Endothelial cell of umbilical vein (primary cell): ENCODE data around the gene SAMD4A. TPM values are rescaled to one million over a fixed set of nuclear protein-coding genes. Genes with fewer than 3 reads are reported as not detected.

Experiments
- BruUV-seq: library from RNA; stranded (reverse); fragments of 400-500 nt; replicated peaks from 2 replicates; lab custom pipeline; 2021; lab: Mats Ljungman, UMichigan
- CTCF ChIA-PET: fragments of 300-600, 350-600 bp; sonication (Branson Sonifier 250); formaldehyde crosslinking; loops from one replicate; lab custom pipeline; 2021; ENCODE audit warnings: antibody characterized with exemption, inconsistent platforms; lab: Charles Lee
- POLR2A ChIA-PET: fragments of 300-600, 350-600 bp; sonication (Branson Sonifier 250); formaldehyde crosslinking; loops from one replicate; lab custom pipeline; 2021; ENCODE audit warnings: antibody characterized with exemption, inconsistent platforms; lab: Charles Lee
- DNase-seq: peaks from one replicate; pipeline ENCODE4 v3.0.0-alpha.2; 2011; ENCODE audit warnings: low read depth, low spot score
- FAIRE-seq: peaks from 2 replicates; lab custom pipeline; 2011; peaks lifted over from hg19 to GRCh38; lab: Jason Lieb, UNC
- H2AFZ ChIP-seq: 2 replicates; pipeline ENCODE4 v1.6.0; 2012; ENCODE audit warnings: low read depth, low read length, control low read depth, inconsistent platforms
- H3K27ac ChIP-seq: 2 replicates; pipeline ENCODE4 v1.5.1; 2011; ENCODE audit warnings: low read depth, mild to moderate bottlenecking, control low read depth, low read length, moderate library complexity; ENCODE audit not compliant: insufficient read depth
- H3K27me3 ChIP-seq, 2 experiments: 2 replicates each; pipeline versions ENCODE4 v1.6.0 to v1.6.1; 2011; ENCODE audit warnings: low read length in 2 of 2, mixed read lengths in 1 of 2; ENCODE audit not compliant: control insufficient read depth in 2 of 2, insufficient read depth in 2 of 2
- H3K36me3 ChIP-seq, 2 experiments: 2 replicates in 1 of 2; 3 replicates in 1 of 2; pipeline ENCODE4 v1.5.1; 2011; ENCODE audit warnings: low read length in 2 of 2, mild to moderate bottlenecking in 1 of 2, moderate library complexity in 1 of 2; ENCODE audit not compliant: control insufficient read depth in 2 of 2, insufficient read depth in 2 of 2; ENCODE audit errors: extremely low read depth in 1 of 2
- H3K4me1 ChIP-seq: 3 replicates; pipeline ENCODE4 v1.5.1; 2011; ENCODE audit warnings: mild to moderate bottlenecking, low read length; ENCODE audit not compliant: control insufficient read depth, insufficient read depth; ENCODE audit errors: extremely low read depth
- H3K4me2 ChIP-seq: 2 replicates; pipeline ENCODE4 v1.6.1; 2011; ENCODE audit warnings: low read length, control low read depth, mixed read lengths; ENCODE audit not compliant: insufficient read depth
- H3K4me3 ChIP-seq, 3 experiments: fragments of 200-600 bp in 1 of 3; sonication (generic), shearing (Covaris generic) in 1 of 3; replicated peaks in 1 of 3; 2 replicates each; pipeline ENCODE4 v1.5.1; 2011 to 2016; ENCODE audit warnings: control low read depth in 3 of 3, low read length in 3 of 3, mild to moderate bottlenecking in 2 of 3, inconsistent platforms in 1 of 3, low read depth in 1 of 3, moderate library complexity in 1 of 3; ENCODE audit not compliant: insufficient read depth in 1 of 3
- H3K79me2 ChIP-seq: 2 replicates; pipeline ENCODE4 v1.6.0; 2012; ENCODE audit warnings: low read length, inconsistent platforms; ENCODE audit not compliant: control insufficient read depth, insufficient read depth
- H3K9ac ChIP-seq: replicated peaks from 2 replicates; pipeline ENCODE3; 2011; ENCODE audit warnings: low read length, control low read depth; ENCODE audit not compliant: insufficient read depth; ENCODE audit errors: extremely low read depth
- H3K9me1 ChIP-seq: replicated peaks from 3 replicates; pipeline ENCODE4 v1.6.0; 2011; ENCODE audit warnings: mild to moderate bottlenecking, low read length; ENCODE audit not compliant: control insufficient read depth, insufficient read depth; ENCODE audit errors: extremely low read depth
- H3K9me3 ChIP-seq: replicated peaks from 2 replicates; pipeline ENCODE4 v1.5.1; 2012; ENCODE audit warnings: low read length, inconsistent platforms; ENCODE audit not compliant: control insufficient read depth, insufficient read depth
- H4K20me1 ChIP-seq: replicated peaks from 2 replicates; pipeline ENCODE3; 2011; ENCODE audit warnings: mild to moderate bottlenecking, low read length; ENCODE audit not compliant: control insufficient read depth, insufficient read depth; ENCODE audit errors: extremely low read depth
- CTCF ChIP-seq, 2 donors: IDR thresholded peaks; 1 replicate in 1 of 2; 2 replicates in 1 of 2; pipeline ENCODE4 v1.5.1; 2011; ENCODE audit warnings: low read length in 2 of 2, mild to moderate bottlenecking in 2 of 2, moderate library complexity in 2 of 2, control low read depth in 1 of 2, inconsistent platforms in 1 of 2, low read depth in 1 of 2; ENCODE audit not compliant: insufficient read depth in 1 of 2; ENCODE audit errors: extremely low read depth in 1 of 2
- EZH2 ChIP-seq: IDR thresholded peaks from 2 replicates; pipeline ENCODE4 v1.6.1; 2012; ENCODE audit warnings: borderline replicate concordance, low read depth, mild to moderate bottlenecking, moderate library complexity, low read length, inconsistent platforms; ENCODE audit not compliant: severe bottlenecking
- FOS ChIP-seq: IDR thresholded peaks from 2 replicates; pipeline ENCODE4 v1.6.1; 2011; ENCODE audit warnings: mild to moderate bottlenecking, low read length, moderate library complexity, borderline replicate concordance; ENCODE audit not compliant: insufficient read depth
- GATA2 ChIP-seq: IDR thresholded peaks from 2 replicates; pipeline ENCODE4 v1.7.0; 2011; ENCODE audit warnings: low read depth, mild to moderate bottlenecking, moderate library complexity, mixed read lengths, low read length; ENCODE audit not compliant: insufficient read length, insufficient read depth
- JUN ChIP-seq: IDR thresholded peaks from 2 replicates; pipeline ENCODE4 v1.6.1; 2011; ENCODE audit warnings: borderline replicate concordance, low read depth; ENCODE audit not compliant: insufficient read length, insufficient read depth
- MAX ChIP-seq: IDR thresholded peaks from 2 replicates; pipeline ENCODE4 v1.6.1; 2011; ENCODE audit not compliant: insufficient read depth, insufficient read length
- MYC ChIP-seq: IDR thresholded peaks from one replicate; pipeline ENCODE4 v1.6.1; 2011; ENCODE audit warnings: mild to moderate bottlenecking, low read depth, low read length
- POLR2A ChIP-seq: IDR thresholded peaks from 2 replicates; pipeline ENCODE4 v1.6.1; 2012; ENCODE audit warnings: low read depth, mild to moderate bottlenecking, control low read depth, low read length
- POLR2AphosphoS5 ChIP-seq: IDR thresholded peaks from 2 replicates; pipeline ENCODE4 v1.6.1; 2012; ENCODE audit warnings: low read depth, mild to moderate bottlenecking, control low read depth, low read length, moderate library complexity; ENCODE audit not compliant: insufficient read depth
- dilution Hi-C: fragments of 300-500 bp; cut with MboI; formaldehyde crosslinking; loops from one replicate; pipeline ENCODE4 v1.15.0; 2019; ENCODE audit warnings: low sequenced_read_pairs; ENCODE audit not compliant: extremely low pct_ligation_motif_present
- intact Hi-C: fragments of 100-400 bp; cut with micrococcal nuclease; formaldehyde crosslinking; loops from one replicate; pipeline ENCODE4 v1.10.0; 2022
- polyA plus RNA-seq, 4 experiments: library from polyadenylated mRNA; depleted of rRNA in 3 of 4; stranded (reverse) in 3 of 4; unstranded in 1 of 4; fragments of >200 nt; gene quantifications; 2 replicates each; pipeline versions ENCODE4 v1.2.1 to v1.2.3, GENCODE V29; 2011 to 2012; ENCODE audit warnings: missing spikeins in 1 of 4
- total RNA-seq: library from RNA; stranded (reverse); gene quantifications from 2 replicates; pipeline ENCODE4 v1.2.3, GENCODE V29; 2021

SAMD4A gene
- total and polyA plus RNA-seq, 2 donors (not counting 3 experiments of a cell fraction or from before 2014, with no cell fraction given), result 37.7 to 95.3 TPM

- no peak overlapping the region for H3K9ac ChIP-seq
- no peak for TF ChIP-seq MAX
- TF ChIP-seq GATA2, result no peak
- TF ChIP-seq CTCF (IDR thresholded peaks at IDR 0.05; ENCODE audit: extremely low read depth in 1 of 2, insufficient read depth in 1 of 2, low read depth in 1 of 2, low read length in 2 of 2), result no peak
- TF ChIP-seq POLR2AphosphoS5, result no peak
- TF ChIP-seq JUN, result no peak
- no peak for TF ChIP-seq EZH2
- TF ChIP-seq MYC, result no peak
- TF ChIP-seq FOS, result no peak
- no peak for TF ChIP-seq POLR2A
- H3K9me3 ChIP-seq, result no peaks in the 10 kb centered on the region
- H3K4me3 ChIP-seq, result no peak overlapping the region
- H3K4me1 ChIP-seq, result peaks cover 4% of the 10 kb centered on the region
- BruUV-seq, result no TSS peak
- no peak overlapping the region for H3K27ac ChIP-seq
- H4K20me1 ChIP-seq, result no peaks in the 10 kb centered on the region
- no peaks in the 10 kb centered on the region for H3K9me1 ChIP-seq
- H2AFZ ChIP-seq, result no peak overlapping the region
- ChIA-PET POLR2A (no interaction called here), CTCF (interaction anchor here (0.7 to 2.5 kb wide), 25 partner anchors 8 to 130 kb away, joined by 3 to 35 read pairs (median 6); partner anchors contain the start of gene SAMD4A)
- H3K4me2 ChIP-seq, result no peak overlapping the region
- H3K79me2 ChIP-seq, result peaks cover 78% of the 10 kb centered on the region
- no peak for FAIRE-seq
- no peak for DNase-seq
- intact Hi-C loops (loop anchor here (2.0 kb wide), 1 partner anchor 75 kb away; no protein-coding TSS in a partner anchor), dilution Hi-C loops (no loop called here)
- no peaks in the 10 kb centered on the region for H3K27me3 ChIP-seq
- no peaks in the 10 kb centered on the region for H3K36me3 ChIP-seq
Measured at GRCh38 chr14:54643696-54644176, 76.8 kb downstream of the SAMD4A start.
